HEK293 (cell line): ENCODE measurements around the gene UBE2F.
"Not testable (repeated sequence)": the region's sequence is repeated elsewhere in the genome, so short reads cannot be mapped to it uniquely, and the experiment has no call there.

Source experiments
- CTCF ChIA-PET: fragments of 350-600 bp; formaldehyde crosslinking; extraction: SDS; loops from one replicate; lab custom pipeline; 2021; ENCODE audit warnings: antibody characterized with exemption; lab: Yijun Ruan, JAX
- POLR2A ChIA-PET: fragments of 300-600 bp; formaldehyde crosslinking; extraction: SDS; loops from one replicate; lab custom pipeline; 2020; ENCODE audit warnings: antibody characterized with exemption, inconsistent platforms; lab: Yijun Ruan, JAX
- H3K27ac ChIP-seq: fragments of 200-500 bp; sonication (Bioruptor generic); 2 replicates; pipeline ENCODE4 v1.5.1; 2014; ENCODE audit warnings: low read depth, low read length, control low read depth, inconsistent platforms; ENCODE audit errors: extremely low read depth
- H3K36me3 ChIP-seq, 2 experiments: fragments of 200-500 bp in 1 of 2; sonication (Bioruptor generic) in 1 of 2; 1 replicate in 1 of 2; 2 replicates in 1 of 2; pipeline ENCODE4 v1.5.1; 2014 to 2017; ENCODE audit warnings: inconsistent platforms in 2 of 2, low read length in 2 of 2; ENCODE audit not compliant: control insufficient read depth in 2 of 2, insufficient read depth in 1 of 2
- H3K4me1 ChIP-seq: fragments of 200-500 bp; sonication (Bioruptor generic); 2 replicates; pipeline ENCODE4 v1.5.1; 2014; ENCODE audit warnings: mild to moderate bottlenecking, low read length, inconsistent platforms; ENCODE audit not compliant: control insufficient read depth, insufficient read depth
- H3K4me3 ChIP-seq: 2 replicates; pipeline ENCODE4 v1.5.1; 2011; ENCODE audit warnings: low read depth, mild to moderate bottlenecking, control low read depth, low read length, moderate library complexity
- H3K9me3 ChIP-seq: fragments of 200-500 bp; sonication (Bioruptor generic); 2 replicates; pipeline ENCODE4 v1.5.1; 2014; ENCODE audit warnings: low read depth, low read length, inconsistent platforms; ENCODE audit not compliant: control insufficient read depth, insufficient read depth
- ELK4 ChIP-seq: IDR thresholded peaks from 2 replicates; pipeline ENCODE4 v1.6.1; 2011; ENCODE audit warnings: mild to moderate bottlenecking, low read depth, low read length, borderline replicate concordance
- PBX3 ChIP-seq: sonication (generic); formaldehyde crosslinking; IDR thresholded peaks from 2 replicates; pipeline ENCODE4 v1.8.1; 2022; ENCODE audit warnings: mild to moderate bottlenecking, moderate library complexity, missing genetic modification reagents
- SETDB1 ChIP-seq: IDR thresholded peaks from one replicate; pipeline ENCODE4 v1.6.1; 2017; ENCODE audit warnings: mild to moderate bottlenecking, low read length, moderate library complexity, mixed read lengths; ENCODE audit not compliant: insufficient read length
- ZBTB11 ChIP-seq: fragments of 450-650 bp; formaldehyde crosslinking; conservative IDR thresholded peaks from 2 replicates; pipeline ENCODE4 v1.5.1; 2016; ENCODE audit warnings: low read depth, missing biosample characterization, missing genetic modification characterization
- ZBTB20 ChIP-seq: fragments of 450-650 bp; formaldehyde crosslinking; IDR thresholded peaks from 2 replicates; pipeline ENCODE4 v1.5.1; 2016; ENCODE audit warnings: missing biosample characterization, missing genetic modification characterization
- ZBTB26 ChIP-seq: fragments of 450-650 bp; formaldehyde crosslinking; optimal IDR thresholded peaks from 2 replicates; pipeline ENCODE3; 2016; ENCODE audit warnings: missing biosample characterization, mild to moderate bottlenecking, missing genetic modification characterization
- ZEB2 ChIP-seq: fragments of 450-650 bp; formaldehyde crosslinking; IDR thresholded peaks from 2 replicates; pipeline ENCODE4 v1.5.1; 2016; ENCODE audit warnings: missing biosample characterization, missing genetic modification characterization
- ZNF140 ChIP-seq: fragments of 450-650 bp; formaldehyde crosslinking; IDR thresholded peaks from 2 replicates; pipeline ENCODE4 v1.5.1; 2016; ENCODE audit warnings: missing biosample characterization, missing genetic modification characterization
- ZNF169 ChIP-seq: fragments of 450-650 bp; formaldehyde crosslinking; IDR thresholded peaks from 2 replicates; pipeline ENCODE4 v1.5.1; 2016; ENCODE audit warnings: missing biosample characterization, missing genetic modification characterization
- ZNF18 ChIP-seq: fragments of 450-650 bp; formaldehyde crosslinking; IDR thresholded peaks from 2 replicates; pipeline ENCODE4 v1.5.1; 2016; ENCODE audit warnings: missing biosample characterization, missing genetic modification characterization
- ZNF302 ChIP-seq: fragments of 450-650 bp; formaldehyde crosslinking; IDR thresholded peaks from 2 replicates; pipeline ENCODE4 v1.5.1; 2016; ENCODE audit warnings: missing biosample characterization, missing genetic modification characterization, low read depth
- ZNF335 ChIP-seq: fragments of 450-650 bp; formaldehyde crosslinking; conservative IDR thresholded peaks from 2 replicates; pipeline ENCODE4 v1.5.1; 2016; ENCODE audit warnings: missing biosample characterization, missing genetic modification characterization
- ZNF600 ChIP-seq: fragments of 450-650 bp; formaldehyde crosslinking; IDR thresholded peaks from 2 replicates; pipeline ENCODE4 v1.5.1; 2016; ENCODE audit warnings: missing biosample characterization, missing genetic modification characterization
- ZNF624 ChIP-seq: fragments of 450-650 bp; formaldehyde crosslinking; IDR thresholded peaks from 2 replicates; pipeline ENCODE4 v1.5.1; 2017; ENCODE audit warnings: missing biosample characterization, missing genetic modification characterization
- ZNF677 ChIP-seq: fragments of 450-650 bp; IDR thresholded peaks from 2 replicates; pipeline ENCODE4 v1.5.0; 2018; ENCODE audit warnings: missing biosample characterization, mild to moderate bottlenecking, missing genetic modification characterization, moderate library complexity
- ZNF76 ChIP-seq: fragments of 450-650 bp; formaldehyde crosslinking; IDR thresholded peaks from 2 replicates; pipeline ENCODE4; 2016; ENCODE audit warnings: low read depth, missing biosample characterization, missing genetic modification characterization, borderline replicate concordance
- ZSCAN23 ChIP-seq: fragments of 450-650 bp; formaldehyde crosslinking; IDR thresholded peaks from 2 replicates; pipeline ENCODE4 v1.5.1; 2016; ENCODE audit warnings: missing biosample characterization, missing genetic modification characterization

The UBE2F gene

GRCh38 chr2:237964578-237965404 lies 2.0 kb upstream of the UBE2F start:
- ChIA-PET CTCF (interaction anchor here (0.6 kb wide), 1 partner anchor 7 kb away, joined by 4 read pairs; no protein-coding TSS in a partner anchor), POLR2A (interaction anchor here (0.6 kb wide), 1 partner anchor 26 kb away, joined by 3 read pairs; no protein-coding TSS in a partner anchor)
- no peak for TF ChIP-seq ZNF76
- no peak for TF ChIP-seq ZBTB11 (tag by site-specific recombination)
- no peak for TF ChIP-seq ZBTB20 (tag by site-specific recombination)
- TF ChIP-seq ZSCAN23 (tag by site-specific recombination) = no peak
- TF ChIP-seq ELK4 = no peak
- no peak for TF ChIP-seq ZNF624 (tag by site-specific recombination)
- Histone ChIP-seq H3K4me3 (no peak overlapping the region), H3K27ac (no peak overlapping the region), H3K9me3 (no peaks in the 10 kb centered on the region), H3K36me3 (peaks cover 0 to 8% of the 10 kb centered on the region in 2 experiments; a peak in 1 of 3 replicates), H3K4me1 (peaks cover 4% of the 10 kb centered on the region; the same call in 1 of the 2 replicates)

GRCh38 chr2:237965844-237966243 lies 970 bp upstream of the UBE2F start:
- H3K4me3 ChIP-seq, H3K27ac ChIP-seq, H3K9me3 ChIP-seq, H3K36me3 ChIP-seq, POLR2A ChIA-PET, H3K4me1 ChIP-seq: not testable (repeated sequence)
- CTCF ChIA-PET = interaction anchor here (0.6 kb wide), 1 partner anchor 8 kb away, joined by 4 read pairs; no protein-coding TSS in a partner anchor

- Histone ChIP-seq H3K4me1 (peaks cover 4% of the 10 kb centered on the region; the same call in 1 of the 2 replicates), H3K36me3 (peaks cover 0 to 8% of the 10 kb centered on the region in 2 experiments; a peak in 1 of 3 replicates), H3K9me3 (no peaks in the 10 kb centered on the region), H3K27ac (no peak overlapping the region), H3K4me3 (peak overlapping the region; percentile 72)
- CTCF ChIA-PET = no interaction called here
- TF ChIP-seq ZNF677 (tag by site-specific recombination) (0 out of 2 replicates have a peak, but pooled peaks have one; percentile 39), ZNF18 (tag by site-specific recombination) (no peak)
- TF ChIP-seq, all 188 proteins: peak for 1
- POLR2A ChIA-PET = no interaction called here
Measured at GRCh38 chr2:237966250-237966564, 607 bp upstream of the UBE2F start.

GRCh38 chr2:237967463-237967951 lies 693 bp downstream of the UBE2F start:
- peaks cover 0 to 8% of the 10 kb centered on the region in 2 experiments; a peak in 1 of 3 replicates for H3K36me3 ChIP-seq
- H3K4me3 ChIP-seq = peak overlapping the region; percentile 88
- ChIA-PET POLR2A (no interaction called here), CTCF (no interaction called here)
- peaks cover 4% of the 10 kb centered on the region; the same call in 1 of the 2 replicates for H3K4me1 ChIP-seq
- peak overlapping the region; percentile 41; the same call in 1 of the 2 replicates for H3K27ac ChIP-seq
- H3K9me3 ChIP-seq = no peaks in the 10 kb centered on the region
- TF ChIP-seq ZNF140 (tag by site-specific recombination) (no peak), ZBTB26 (tag by site-specific recombination) (peak; percentile 59), ZEB2 (tag by site-specific recombination) (0 out of 2 replicates have a peak, but pooled peaks have one; percentile 15), ZNF302 (tag by site-specific recombination) (no peak), ZNF600 (tag by site-specific recombination) (peak; percentile 45; the same call in 1 of the 2 replicates), ZNF169 (no peak), ZNF335 (peak; percentile 37; the same call in 1 of the 2 replicates), PBX3 (CRISPR knock-in tag) (0 out of 2 replicates have a peak, but pooled peaks have one; percentile 12), SETDB1 (no peak)
